ENCODE data around the gene ORAI2. TPM values are rescaled to one million over a fixed set of nuclear protein-coding genes. Genes with fewer than 3 reads are reported as not detected.

ORAI2 gene
- total and polyA plus RNA-seq, 10 of the 15 experiments (the other 5 are each of a cell fraction or from before 2014, with no cell fraction given), result 5.8 to 111 (median 46.9) TPM

DNA sequence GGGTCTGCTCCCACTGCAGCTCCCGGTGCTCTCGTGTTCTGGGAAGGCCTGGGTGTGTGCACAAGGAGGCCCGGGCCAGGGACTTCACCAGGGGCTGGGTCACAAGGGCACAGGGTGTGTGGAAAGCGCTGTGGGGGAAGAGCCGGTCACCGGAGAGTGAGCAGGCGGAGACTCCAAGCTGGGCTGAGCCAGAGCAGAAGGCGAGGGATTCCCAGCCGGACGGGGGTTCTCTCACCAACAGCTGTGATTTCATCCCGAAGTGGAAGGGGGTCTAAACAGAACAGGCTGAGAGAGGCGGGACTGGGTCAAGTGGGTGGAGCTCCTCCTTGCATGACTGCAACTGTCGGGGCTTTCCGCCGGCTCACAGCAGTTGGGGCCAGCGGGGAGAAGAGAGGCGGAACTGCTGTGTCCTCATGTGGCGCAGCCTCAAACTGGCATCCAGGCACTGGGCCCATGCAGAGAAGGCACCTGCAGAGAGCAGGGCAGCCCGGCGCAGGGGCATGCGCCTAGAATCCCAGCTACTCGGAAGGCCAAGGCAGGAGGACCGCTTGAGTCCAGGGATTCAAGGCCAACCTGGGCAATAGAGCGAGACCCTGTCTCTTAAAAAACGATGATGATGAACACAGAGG, 7.6 kb upstream of the ORAI2 start (continued):
- TF ChIP-seq NFIC (IDR thresholded peaks at IDR 0.05; ENCODE audit: low read depth, low read length) (no peak), IRF5 (IDR thresholded peaks at IDR 0.05; ENCODE audit: borderline replicate concordance) (no peak), ZNF384 (IDR thresholded peaks at IDR 0.05; ENCODE audit: borderline replicate concordance, low read depth, low read length) (no peak), BMI1 (IDR thresholded peaks at IDR 0.05; ENCODE audit: borderline replicate concordance) (no peak), CHD4 (IDR thresholded peaks at IDR 0.05) (peak; percentile 24; the same call in 1 of the 2 replicates), MTA3 (IDR thresholded peaks at IDR 0.05; ENCODE audit: borderline replicate concordance, low read length) (no peak), CREB1 (IDR thresholded peaks at IDR 0.05; ENCODE audit: low read depth) (no peak), NFYB (IDR thresholded peaks at IDR 0.05; ENCODE audit: insufficient read depth, low read depth, low read length) (no peak), TARDBP (IDR thresholded peaks at IDR 0.05; ENCODE audit: borderline replicate concordance) (peak; percentile 75; the same call in 1 of the 2 replicates), SMAD5 (IDR thresholded peaks at IDR 0.05; ENCODE audit: low read depth) (peak; percentile 55; the same call in 1 of the 2 replicates), PML (IDR thresholded peaks at IDR 0.05; ENCODE audit: low read length) (no peak), POLR2AphosphoS5 (IDR thresholded peaks at IDR 0.05; ENCODE audit: low read length) (peak; percentile 89), BACH1 (IDR thresholded peaks at IDR 0.05; ENCODE audit: borderline replicate concordance) (peak; percentile 22; the same call in 1 of the 2 replicates), MXI1 (IDR thresholded peaks at IDR 0.05; ENCODE audit: low read depth, low read length) (no peak), ZSCAN29 (IDR thresholded peaks at IDR 0.05) (no peak), YBX1 (IDR thresholded peaks at IDR 0.05) (no peak), ZZZ3 (IDR thresholded peaks at IDR 0.05; ENCODE audit: control insufficient read depth, insufficient read length, low read depth) (no peak), RELB (IDR thresholded peaks at IDR 0.05; ENCODE audit: low read depth) (peak; percentile 99), CBX5 (IDR thresholded peaks at IDR 0.05; ENCODE audit: low read depth) (no peak), RB1 (IDR thresholded peaks at IDR 0.05; ENCODE audit: borderline replicate concordance) (no peak)
- TF ChIP-seq, protein P1, sequence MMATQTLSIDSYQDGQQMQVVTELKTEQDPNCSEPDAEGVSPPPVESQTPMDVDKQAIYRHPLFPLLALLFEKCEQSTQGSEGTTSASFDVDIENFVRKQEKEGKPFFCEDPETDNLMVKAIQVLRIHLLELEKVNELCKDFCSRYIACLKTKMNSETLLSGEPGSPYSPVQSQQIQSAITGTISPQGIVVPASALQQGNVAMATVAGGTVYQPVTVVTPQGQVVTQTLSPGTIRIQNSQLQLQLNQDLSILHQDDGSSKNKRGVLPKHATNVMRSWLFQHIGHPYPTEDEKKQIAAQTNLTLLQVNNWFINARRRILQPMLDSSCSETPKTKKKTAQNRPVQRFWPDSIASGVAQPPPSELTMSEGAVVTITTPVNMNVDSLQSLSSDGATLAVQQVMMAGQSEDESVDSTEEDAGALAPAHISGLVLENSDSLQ (IDR thresholded peaks at IDR 0.05), result 0 out of 2 replicates have a peak, but pooled peaks have one; percentile 17
- TF ChIP-seq, protein P2, sequence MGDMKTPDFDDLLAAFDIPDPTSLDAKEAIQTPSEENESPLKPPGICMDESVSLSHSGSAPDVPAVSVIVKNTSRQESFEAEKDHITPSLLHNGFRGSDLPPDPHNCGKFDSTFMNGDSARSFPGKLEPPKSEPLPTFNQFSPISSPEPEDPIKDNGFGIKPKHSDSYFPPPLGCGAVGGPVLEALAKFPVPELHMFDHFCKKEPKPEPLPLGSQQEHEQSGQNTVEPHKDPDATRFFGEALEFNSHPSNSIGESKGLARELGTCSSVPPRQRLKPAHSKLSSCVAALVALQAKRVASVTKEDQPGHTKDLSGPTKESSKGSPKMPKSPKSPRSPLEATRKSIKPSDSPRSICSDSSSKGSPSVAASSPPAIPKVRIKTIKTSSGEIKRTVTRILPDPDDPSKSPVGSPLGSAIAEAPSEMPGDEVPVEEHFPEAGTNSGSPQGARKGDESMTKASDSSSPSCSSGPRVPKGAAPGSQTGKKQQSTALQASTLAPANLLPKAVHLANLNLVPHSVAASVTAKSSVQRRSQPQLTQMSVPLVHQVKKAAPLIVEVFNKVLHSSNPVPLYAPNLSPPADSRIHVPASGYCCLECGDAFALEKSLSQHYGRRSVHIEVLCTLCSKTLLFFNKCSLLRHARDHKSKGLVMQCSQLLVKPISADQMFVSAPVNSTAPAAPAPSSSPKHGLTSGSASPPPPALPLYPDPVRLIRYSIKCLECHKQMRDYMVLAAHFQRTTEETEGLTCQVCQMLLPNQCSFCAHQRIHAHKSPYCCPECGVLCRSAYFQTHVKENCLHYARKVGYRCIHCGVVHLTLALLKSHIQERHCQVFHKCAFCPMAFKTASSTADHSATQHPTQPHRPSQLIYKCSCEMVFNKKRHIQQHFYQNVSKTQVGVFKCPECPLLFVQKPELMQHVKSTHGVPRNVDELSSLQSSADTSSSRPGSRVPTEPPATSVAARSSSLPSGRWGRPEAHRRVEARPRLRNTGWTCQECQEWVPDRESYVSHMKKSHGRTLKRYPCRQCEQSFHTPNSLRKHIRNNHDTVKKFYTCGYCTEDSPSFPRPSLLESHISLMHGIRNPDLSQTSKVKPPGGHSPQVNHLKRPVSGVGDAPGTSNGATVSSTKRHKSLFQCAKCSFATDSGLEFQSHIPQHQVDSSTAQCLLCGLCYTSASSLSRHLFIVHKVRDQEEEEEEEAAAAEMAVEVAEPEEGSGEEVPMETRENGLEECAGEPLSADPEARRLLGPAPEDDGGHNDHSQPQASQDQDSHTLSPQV (IDR thresholded peaks at IDR 0.05), result 0 out of 2 replicates have a peak, but pooled peaks have one; percentile 13

Measured in GM12878 (cell line).